C4-2B (cell line): Measurements from ENCODE around the gene MAGEA11.

Experiments
- CTCF ChIP-seq: fragments of 450-650 bp; conservative IDR thresholded peaks from 2 replicates; pipeline ENCODE4 v1.5.1; 2017; ENCODE audit warnings: mild to moderate bottlenecking
- ZFX ChIP-seq: fragments of 450-650 bp; IDR thresholded peaks from 2 replicates; pipeline ENCODE4 v1.6.1; 2017

- TF ChIP-seq CTCF = no peak
- TF ChIP-seq ZFX = no peak
Measured at GRCh38 chrX:149707147-149707901, 4.5 kb upstream of the MAGEA11 start.
